ENCODE data around the gene TRIM14.

- TF ChIP-seq MYC (IDR thresholded peaks at IDR 0.05; ENCODE audit: insufficient read depth, insufficient read length, insufficient replicate concordance, low read length, severe bottlenecking) (no peak), CTCF (IDR thresholded peaks at IDR 0.05 in 2 of 3, conservative IDR thresholded peaks at IDR 0.05 in 1 of 3; ENCODE audit: control insufficient read depth in 2 of 3, extremely low read depth in 1 of 3, insufficient read depth in 1 of 3, low read depth in 3 of 3, low read length in 3 of 3) (no peak), MAX (IDR thresholded peaks at IDR 0.05; ENCODE audit: low read depth, low read length) (no peak), CEBPZ (IDR thresholded peaks at IDR 0.05; ENCODE audit: low read depth, low read length) (no peak), NR2C1 (IDR thresholded peaks at IDR 0.05) (no peak), HCFC1 (IDR thresholded peaks at IDR 0.05; ENCODE audit: low read length) (no peak), ATF3 (IDR thresholded peaks at IDR 0.05; ENCODE audit: borderline replicate concordance, extremely low read depth, low read depth, low read length) (no peak), SP1 (IDR thresholded peaks at IDR 0.05; ENCODE audit: low read depth, low read length) (no peak), ZZZ3 (IDR thresholded peaks at IDR 0.05; ENCODE audit: control insufficient read depth, insufficient read length, low read depth) (no peak), STAT3 (IDR thresholded peaks at IDR 0.05; ENCODE audit: low read depth, low read length) (no peak), CREM (IDR thresholded peaks at IDR 0.05; ENCODE audit: low read depth) (no peak), ZNF274 (IDR thresholded peaks at IDR 0.05; ENCODE audit: insufficient read depth, insufficient read length) (no peak), JUND (IDR thresholded peaks at IDR 0.05; ENCODE audit: low read depth, low read length) (no peak)
Measured at GRCh38 chr9:98080780-98081179, 38.2 kb downstream of the TRIM14 start.
